ENCODE measurements around the gene UTP14C.
"Not testable (repeated sequence)": the region's sequence is repeated elsewhere in the genome, so short reads cannot be mapped to it uniquely, and the experiment has no call there.

UTP14C gene

DNA sequence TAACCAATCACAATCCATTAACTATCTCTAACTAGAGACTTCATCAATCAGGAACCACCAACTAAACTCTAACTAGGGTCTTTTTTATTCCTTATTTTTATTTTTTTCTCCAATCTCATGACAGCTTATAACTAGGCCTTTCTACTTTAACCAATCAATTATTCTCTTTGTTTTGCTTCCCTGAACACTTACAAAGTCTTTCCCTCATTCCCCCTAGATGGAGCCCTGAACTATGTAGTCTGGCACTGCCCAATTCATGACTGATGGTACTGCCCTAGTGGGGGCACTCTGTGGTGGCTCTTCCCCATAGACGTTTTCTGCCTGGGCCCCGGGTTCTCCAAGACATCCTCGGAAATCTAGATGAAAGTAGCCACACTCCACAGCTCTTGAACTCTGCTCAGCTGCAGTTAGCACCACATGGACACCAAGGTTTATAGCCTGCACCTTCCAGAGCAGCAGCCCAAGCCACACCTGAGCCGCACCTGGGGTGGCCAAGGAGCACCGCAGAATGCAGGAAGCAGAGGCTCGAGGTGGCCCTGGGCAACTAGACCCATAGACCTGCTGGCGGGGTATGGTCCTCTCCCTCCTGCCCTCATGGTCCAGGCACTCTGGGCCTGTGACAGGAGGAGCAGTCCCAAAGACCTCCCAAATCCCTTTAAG is 19.9 kb upstream of the UTP14C start:
- no peak for DNase-seq (ENCODE audit: low read depth)

DNA sequence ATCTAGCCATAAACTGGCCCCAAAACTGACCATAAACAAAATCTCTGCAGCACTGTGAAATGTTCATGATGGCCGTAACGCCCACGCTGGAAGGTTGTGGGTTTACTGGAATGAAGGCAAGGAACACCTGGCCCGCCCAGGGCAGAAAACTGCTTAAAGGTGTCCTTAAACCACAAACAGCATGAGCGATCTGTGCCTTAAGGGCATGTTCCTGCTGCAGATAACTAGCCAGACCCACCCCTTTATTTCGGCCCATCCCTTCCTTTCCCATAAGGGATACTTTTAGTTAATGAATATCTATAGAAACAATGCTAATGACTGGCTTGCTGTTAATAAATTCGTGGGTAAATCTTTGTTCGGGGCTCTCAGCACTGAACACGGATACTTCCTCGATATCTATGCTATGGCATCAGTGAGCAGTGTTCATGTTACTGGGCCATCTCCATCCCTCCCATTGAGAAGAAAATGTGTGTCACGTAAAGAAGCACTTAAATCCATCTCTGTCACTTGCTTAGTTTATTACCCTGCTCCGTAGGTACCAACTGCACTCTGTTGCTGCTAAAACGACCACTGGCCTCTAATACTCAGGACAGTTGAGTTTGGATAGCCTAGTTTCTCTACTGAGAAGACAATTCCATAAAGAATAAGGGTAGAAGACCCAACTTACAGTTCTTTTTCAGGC is 18.5 kb upstream of the UTP14C start:
- DNase-seq (ENCODE audit: low read depth), result no peak

DNA sequence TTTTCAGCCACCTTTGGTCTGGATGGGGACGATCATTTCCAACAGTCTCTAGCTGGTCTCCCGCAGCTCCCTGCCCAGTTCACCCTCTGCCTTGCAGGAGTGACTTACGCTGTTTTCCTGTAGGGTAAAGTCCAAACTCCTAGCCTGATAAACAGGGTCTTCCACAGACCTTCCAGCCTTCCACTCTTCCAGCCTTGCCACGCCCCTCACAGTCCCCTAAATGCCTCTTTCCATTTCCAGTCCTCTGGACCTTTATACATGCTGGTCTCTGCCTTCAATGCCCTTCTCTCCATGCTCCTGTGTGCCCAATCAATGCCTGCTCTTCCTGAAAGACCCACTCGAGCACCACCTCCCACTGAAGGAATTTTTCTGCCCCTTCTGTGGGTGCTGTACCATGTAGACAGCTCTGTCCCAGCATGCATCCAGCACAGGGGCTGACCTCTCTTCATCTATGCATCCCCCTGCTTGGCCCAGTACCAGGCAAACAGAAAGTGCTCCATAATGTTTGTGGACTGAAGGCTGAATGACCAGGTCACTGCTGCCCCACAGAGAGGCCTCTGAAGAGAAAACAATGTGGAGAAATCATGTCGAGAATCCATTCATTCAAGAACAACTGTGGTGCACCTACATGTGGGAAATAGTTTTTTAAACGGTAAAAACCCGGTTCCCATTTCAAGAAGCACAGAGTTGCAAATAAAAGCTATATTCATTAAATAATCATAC is 17.8 kb upstream of the UTP14C start:
- DNase-seq (ENCODE audit: low read depth), result no peak

DNA sequence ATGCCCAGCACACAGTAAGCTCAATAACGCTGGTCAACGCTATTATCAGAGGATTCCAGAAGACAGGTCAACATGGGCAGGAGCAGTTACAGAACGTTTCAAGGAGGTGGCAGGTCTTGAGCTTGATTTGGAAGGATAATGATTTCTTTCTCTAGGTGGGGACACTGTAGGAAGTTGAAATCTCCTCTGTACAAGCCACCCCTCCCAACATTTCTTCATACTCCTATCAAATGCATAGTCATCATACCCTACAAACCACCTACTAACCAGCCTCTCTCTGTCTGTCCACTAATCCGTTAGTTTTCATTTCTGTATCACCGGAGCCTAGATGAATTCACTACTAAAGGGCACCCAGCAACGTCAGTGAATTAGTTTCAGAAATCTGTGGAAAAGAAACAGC is 14.5 kb upstream of the UTP14C start:
- DNase-seq (ENCODE audit: low read depth), result no peak

DNA sequence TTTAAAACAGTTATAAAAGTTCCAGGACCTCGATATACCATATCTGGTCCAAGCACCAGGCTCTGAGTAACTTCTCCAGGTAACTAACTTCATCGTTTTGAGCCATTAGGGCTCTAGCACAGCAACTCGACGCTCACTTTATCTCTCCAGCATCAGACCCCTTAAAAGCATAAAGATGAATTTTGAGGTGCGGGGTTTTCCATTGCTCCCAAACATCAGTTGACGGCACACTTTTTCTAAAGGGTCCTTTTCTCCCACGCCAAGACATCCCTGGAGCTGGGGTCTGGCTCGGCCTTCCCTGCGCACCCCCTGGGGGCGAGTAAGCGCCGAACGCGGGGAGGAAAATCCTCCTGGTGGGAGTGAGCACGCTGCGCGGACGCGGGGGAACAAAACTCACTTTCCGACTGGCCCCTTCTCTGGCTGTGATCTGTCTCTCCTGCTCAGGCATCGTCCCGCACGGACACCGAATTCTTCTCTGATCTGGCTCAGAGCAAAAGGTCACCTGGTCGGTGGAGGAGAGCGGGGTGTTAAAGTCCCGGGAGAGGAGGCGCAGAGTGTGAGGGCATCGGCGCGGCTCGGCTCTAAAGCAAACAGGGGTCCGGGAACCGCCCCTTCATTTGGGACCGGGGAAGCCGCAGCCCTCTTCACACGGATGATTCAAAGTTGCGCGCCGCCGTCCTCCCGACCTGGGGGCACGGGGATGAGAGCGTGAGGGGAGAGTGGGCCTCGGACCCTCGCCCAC is 13.4 kb upstream of the UTP14C start, which contains the start of gene ATP7B:
ATP7B (minus strand) TSS at position 561 of the 742 bp plus-strand sequence; CDS start at position 448, 113 bp downstream.
- DNase-seq (ENCODE audit: low read depth), result peak; percentile 4

DNA sequence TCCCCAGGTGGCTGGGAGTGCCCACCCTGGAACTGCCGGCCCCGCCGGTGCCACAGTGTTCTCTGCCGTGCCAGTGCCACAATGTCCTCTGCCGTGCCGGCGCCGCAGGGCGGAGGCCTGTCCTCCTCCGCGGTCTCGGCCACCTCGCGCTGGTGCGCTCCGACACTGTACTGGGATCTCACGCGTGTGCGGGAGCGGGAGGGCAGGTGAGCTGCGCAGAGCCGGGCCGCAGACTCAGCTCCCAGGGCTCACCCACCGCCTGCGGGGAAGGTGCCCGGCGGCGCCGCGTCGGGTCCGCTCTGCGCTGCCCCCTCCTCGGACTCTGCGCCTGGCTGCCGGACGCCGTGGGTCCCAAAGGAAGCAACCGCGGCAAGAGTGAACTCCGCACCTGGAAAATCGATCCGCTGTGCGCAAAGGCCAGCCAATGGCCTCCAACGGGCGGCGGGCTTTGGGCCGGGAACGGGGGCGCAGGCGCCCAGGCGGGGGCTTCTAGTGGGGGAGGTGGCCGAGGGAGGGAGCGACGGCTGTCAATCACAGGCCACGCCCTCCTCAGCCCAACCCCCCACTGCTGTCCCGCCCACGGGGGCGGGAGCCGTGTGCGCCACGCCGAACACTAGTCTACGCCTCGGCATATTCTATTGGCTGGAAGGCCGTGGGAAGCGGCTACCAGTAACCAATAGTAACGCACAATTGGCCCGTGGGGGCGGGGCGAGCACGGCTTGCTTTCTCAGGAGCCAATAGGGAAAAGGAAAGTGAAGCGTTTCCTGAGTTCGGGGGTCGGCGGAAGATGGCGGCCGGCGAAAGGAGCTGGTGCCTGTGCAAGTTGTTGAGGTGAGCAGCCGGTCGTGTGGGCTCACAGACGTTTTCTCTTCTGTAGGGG is 12.6 kb upstream of the UTP14C start, which contains the start of gene ALG11:
ALG11 (plus strand) TSS at position 767 of the 880 bp plus-strand sequence; CDS start at position 788, 21 bp downstream.
- DNase-seq (ENCODE audit: low read depth), result peak; percentile 98

DNA sequence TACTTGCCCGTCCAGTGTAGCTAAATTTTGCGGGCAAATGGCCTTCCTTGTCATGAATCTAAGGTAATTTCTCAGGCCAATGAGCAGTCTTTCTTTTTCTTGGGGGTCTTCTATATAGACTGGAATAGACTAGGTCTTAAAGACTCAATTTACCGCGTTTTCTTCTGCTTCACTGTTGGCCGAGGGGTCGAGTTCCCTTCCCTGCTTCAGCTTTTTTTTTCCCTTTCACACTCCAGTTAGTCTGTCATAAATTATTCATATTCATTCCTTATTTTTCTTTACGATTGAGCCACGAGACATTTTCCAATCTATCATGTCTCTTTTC is 12.0 kb upstream of the UTP14C start:
- DNase-seq (ENCODE audit: low read depth), result no peak

DNA sequence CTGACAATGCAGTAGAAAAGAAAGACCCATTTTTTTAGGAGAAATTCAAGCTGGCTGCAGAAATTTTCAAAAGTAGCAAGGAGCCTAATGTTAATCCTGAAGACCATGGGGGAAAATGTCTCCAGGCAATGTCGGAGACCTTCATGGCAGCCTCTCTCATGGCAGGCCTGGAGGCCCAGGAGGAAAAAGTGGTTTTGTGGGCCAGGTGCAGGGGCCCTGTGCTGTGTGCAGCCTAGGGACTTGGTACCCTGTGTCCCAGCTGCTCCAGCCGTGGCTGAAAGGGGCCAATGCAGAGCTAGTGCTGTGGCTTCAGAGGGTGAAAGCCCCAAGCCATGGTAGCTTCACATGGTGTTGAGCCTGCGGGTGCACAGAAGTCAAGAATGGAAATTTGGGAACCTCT is 8.2 kb upstream of the UTP14C start:
- DNase-seq (ENCODE audit: low read depth), result no peak

DNA sequence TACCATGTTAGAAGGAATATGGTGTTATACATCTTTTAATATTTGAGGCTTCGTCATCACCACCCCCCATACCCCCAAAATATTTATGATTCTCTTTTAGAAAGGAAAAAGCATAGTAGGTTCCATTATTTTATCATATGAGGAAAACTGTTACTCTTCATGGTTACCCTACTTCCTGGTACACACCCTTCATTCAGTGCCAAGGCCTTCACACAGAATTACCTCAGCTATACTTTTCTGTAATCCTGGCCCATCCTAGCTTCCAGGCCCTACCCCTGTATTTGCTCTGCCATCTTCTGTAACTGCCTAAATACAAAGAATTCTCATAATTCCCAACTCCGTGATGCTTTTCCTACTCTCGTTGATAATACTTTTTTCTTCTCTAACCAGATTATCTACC is 4.3 kb upstream of the UTP14C start:
- no peak for DNase-seq (ENCODE audit: low read depth)

DNA sequence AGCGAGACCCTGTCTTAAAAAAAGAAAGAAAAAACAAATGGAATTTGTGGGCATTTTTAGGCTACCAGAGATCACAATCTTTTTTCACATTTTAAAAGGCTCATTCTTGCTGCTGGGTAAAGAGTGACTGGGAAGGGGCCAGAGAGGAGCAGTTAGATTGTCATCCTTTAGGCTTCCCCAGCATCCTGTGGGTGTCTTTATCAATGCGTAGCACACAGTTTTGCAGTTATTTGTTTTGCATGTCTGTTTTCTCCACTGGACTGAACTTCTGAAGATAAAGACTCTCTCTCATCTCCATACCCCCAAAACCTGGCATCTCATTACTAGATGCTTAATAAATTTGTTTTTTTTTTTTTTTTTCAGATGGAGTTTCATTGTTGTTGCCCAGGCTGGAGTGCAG is 2.1 kb upstream of the UTP14C start:
- no peak for DNase-seq (ENCODE audit: low read depth)

DNA sequence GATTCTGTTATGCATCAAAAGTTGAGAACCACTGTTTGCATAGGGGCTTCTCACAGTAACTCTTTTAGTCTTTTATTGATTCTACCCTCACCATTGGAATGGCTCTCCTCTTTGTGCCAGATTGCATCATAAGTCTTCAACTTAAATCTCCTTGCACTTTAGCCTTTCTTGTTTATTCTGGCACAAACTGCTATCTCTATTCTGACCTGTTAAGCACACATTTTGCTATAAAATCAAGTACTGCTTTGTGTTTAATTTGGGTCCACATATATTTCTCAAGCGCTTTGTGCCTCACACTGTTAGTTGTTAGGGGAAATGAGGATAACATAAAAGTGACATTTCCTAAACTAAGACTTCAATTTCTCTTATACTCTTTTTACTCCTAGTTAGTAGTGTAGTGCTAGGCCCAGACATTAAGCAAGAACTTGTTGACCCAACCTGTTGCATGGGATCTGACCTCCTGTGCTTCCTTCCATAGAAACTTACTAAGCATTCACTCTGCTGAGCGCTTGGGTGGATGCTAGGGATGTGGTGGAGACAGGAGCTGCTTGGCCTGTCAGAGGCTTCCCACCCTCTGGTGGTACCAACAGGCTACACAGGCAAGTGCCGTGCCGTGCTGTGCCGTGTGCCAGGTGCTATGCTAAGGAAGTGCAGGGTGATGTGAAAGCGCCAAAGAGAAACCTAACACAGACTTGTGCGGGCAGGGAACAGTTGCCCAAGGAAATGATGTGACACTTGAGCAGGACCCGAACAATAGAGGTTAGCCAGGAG is 1.2 kb downstream of the UTP14C start:
- DNase-seq (ENCODE audit: low read depth), result no peak

DNA sequence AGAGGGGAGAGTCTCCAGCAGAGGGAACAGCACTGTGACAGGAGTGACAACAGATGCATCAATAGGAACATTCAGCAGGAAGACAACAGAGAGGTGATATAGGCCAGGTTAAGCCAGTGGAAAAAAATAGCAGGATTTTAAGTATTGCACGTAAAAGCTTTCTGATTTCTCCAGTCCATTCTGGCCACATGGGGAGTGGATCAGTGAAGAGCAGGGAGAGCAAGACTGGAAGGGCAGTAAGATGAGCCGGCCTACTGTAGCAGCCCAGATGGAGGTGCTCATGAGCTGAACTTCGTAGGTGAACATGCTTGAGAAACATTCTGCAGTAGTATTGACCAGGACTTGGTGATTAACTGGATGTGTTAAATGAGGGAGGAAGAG is 1.7 kb downstream of the UTP14C start:
- no peak for DNase-seq (ENCODE audit: low read depth)

DNA sequence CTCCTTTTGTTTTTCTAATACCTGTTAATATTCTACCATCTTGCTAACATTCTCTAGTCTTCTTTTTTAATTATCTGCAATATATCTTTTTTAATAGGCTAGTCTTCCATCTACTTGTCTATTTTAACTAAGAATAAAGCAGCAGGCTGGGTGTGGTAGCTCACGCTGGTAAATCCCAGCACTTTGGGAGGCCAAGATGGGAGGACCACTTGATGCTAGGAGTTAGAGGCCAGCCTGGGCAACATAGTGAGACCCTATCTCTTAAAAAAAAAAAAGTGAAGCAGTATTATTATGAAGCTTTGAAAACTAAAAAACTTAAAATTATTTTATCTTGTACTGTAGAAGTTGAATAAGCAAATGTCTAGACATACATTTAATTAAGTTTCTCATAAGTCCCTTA is 3.3 kb downstream of the UTP14C start:
- DNase-seq (ENCODE audit: low read depth), result no peak

DNA sequence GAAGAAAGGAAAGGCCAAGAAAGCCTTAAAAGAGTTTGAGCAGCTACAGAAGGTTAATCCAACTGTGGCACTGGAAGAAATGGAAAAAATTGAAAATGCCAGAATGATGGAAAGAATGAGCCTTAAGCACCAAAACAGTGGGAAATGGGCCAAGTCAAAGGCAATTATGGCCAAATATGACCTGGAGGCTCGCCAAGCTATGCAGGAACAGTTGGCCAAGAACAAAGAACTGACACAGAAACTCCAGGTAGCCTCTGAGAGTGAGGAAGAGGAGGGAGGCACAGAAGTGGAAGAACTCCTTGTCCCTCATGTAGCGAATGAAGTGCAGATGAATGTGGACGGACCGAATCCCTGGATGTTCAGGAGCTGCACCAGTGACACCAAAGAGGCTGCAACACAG is 5.1 kb downstream of the UTP14C start:
- DNase-seq (ENCODE audit: low read depth), result no peak

DNA sequence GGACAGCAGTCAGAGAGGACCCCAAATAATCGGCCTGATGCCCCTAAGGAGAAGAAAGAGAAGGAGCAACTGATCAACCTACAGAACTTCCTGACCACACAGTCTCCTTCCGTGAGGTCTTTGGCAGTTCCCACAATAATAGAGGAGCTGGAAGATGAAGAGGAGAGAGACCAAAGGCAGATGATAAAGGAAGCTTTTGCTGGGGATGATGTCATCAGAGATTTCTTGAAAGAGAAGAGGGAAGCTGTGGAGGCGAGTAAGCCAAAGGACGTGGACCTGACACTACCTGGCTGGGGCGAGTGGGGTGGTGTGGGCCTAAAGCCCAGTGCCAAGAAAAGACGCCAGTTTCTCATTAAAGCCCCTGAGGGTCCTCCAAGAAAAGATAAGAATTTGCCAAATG is 5.9 kb downstream of the UTP14C start:
- not testable (repeated sequence) for DNase-seq (ENCODE audit: low read depth)

DNA sequence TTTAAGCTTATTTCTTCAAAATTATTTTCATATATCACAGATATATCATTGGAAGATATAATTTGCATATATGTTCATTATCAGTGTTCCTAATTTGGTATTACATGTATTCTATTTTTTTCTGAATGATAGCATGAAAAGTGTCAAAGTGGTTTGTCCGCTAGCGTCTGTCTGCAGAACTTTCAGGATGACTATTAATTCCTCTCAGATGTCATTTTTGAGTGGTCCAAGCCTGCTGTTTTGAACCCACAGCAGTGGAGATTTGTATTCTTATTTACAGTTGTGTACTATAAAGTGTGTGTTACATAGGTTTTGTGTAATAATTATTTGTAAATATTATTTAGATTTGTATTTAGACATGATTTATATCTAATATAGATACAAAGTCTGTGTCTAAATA is 8.5 kb downstream of the UTP14C start:
- no peak for DNase-seq (ENCODE audit: low read depth)

DNA sequence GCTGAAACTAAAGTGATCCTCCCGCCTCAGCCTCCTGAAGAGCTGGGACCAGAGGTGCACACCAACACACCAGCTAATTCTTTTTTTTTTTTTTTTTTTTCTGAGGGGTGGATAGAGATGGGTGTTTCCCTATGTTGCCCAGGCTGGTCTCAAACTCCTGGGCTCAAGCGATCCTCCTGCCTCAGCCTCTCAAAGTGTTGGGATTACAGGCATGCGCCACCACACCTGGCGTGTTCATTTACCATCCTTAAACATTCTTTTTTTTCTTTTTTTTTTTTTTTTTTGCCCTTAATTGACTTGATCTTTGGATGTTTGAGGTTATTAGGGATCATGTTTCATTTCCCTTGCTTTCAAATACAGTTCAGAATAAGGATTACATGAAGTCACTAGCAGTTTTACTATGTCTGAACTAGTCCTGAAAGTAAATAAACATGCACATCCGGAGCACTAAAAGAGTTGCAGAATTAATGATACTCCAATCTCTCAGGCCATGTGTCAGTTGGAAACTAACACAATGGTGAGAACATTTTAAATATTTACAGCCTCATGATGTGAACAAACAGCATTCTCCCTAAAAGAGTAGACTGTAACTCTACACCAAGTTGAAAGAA is 10.2 kb downstream of the UTP14C start:
- no peak for DNase-seq (ENCODE audit: low read depth)

DNA sequence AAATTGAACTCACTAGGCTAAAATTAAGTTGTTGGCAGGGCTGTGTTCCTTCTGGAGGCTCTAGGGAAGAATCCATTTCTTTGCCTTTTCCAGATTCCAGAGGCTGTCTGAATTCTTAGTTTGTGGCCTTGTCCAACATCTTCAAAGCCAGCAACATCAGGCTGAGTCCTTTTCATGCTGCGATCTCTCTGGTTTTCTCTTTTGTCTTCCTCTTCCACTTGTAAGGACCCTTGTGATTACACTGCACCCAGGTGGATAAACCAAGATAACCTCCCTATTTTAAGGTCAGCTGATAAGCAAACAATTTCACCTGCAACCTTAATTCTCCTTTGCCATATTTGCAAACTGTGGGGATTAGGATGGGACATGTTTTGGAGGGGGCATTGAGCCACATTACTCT is 11.5 kb downstream of the UTP14C start:
- no peak for DNase-seq (ENCODE audit: low read depth)

DNA sequence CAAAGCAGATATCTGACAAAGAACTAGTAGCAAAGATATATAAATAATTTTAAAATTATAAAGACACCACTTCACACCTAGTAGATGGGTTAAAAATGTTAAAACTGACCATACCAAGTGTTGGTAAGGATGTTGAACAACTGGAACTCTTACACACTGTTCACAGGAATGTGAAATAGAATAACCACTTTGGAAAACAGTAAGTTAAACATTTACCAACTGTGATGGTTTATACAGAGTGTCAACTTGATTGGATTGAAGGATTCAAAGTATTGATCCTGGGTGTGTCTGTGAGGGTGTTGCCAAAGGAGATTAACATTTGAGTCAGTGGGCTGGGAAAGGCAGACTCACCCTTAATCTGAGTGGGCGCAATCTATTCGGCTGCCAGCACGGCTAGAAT is 19.2 kb downstream of the UTP14C start:
- DNase-seq (ENCODE audit: low read depth), result no peak

DNA sequence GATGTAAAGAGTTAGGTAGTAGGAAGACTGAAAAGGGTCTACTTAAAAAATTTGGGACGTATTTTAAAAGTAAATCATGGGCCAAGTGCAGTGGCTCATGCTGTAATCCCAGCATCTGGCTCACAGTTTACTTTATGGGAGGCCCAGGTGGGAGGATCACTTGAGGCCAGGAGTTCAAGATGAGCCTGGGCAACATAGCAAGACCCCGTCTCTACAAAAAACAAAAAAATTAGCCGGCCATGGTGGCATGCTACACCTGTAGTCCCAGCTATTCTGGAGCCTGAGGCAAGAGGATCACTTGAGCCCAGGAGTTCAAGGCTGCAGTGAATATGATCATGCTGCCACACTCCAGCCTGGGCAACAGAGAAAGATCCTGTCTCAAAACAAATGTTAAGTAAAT is 23.0 kb downstream of the UTP14C start:
- DNase-seq (ENCODE audit: low read depth), result no peak
